ENCODE results near the gene DNASE1L2.
"Not testable (repeated sequence)": the region's sequence is repeated elsewhere in the genome, so short reads cannot be mapped to it uniquely, and the experiment has no call there.

Gene DNASE1L2

GRCh38 chr16:2260250-2260649, 24.0 kb downstream of the DNASE1L2 start:
- peak; percentile 78 for DNase-seq (ENCODE audit: low read depth)
- TF ChIP-seq CTCF (IDR thresholded peaks at IDR 0.05; ENCODE audit: control insufficient read depth, extremely low read depth, insufficient read depth), result no peak
- H3K4me3 ChIP-seq (ENCODE audit: low read depth, low read length), result no peak overlapping the region

- DNase-seq (ENCODE audit: low read depth), result not testable (repeated sequence)
Observed at GRCh38 chr16:2263026-2263425, 26.8 kb downstream of the DNASE1L2 start.

GRCh38 chr16:2266887-2267286, 30.6 kb downstream of the DNASE1L2 start:
- DNase-seq (ENCODE audit: low read depth), result not testable (repeated sequence)
- H3K4me3 ChIP-seq (ENCODE audit: low read depth, low read length), result peak overlapping the region; percentile 90

More at GRCh38 chr16:2263026-2263425, 26.8 kb downstream of the DNASE1L2 start:
- not testable (repeated sequence) for H3K4me3 ChIP-seq (ENCODE audit: low read depth, low read length)

DNA sequence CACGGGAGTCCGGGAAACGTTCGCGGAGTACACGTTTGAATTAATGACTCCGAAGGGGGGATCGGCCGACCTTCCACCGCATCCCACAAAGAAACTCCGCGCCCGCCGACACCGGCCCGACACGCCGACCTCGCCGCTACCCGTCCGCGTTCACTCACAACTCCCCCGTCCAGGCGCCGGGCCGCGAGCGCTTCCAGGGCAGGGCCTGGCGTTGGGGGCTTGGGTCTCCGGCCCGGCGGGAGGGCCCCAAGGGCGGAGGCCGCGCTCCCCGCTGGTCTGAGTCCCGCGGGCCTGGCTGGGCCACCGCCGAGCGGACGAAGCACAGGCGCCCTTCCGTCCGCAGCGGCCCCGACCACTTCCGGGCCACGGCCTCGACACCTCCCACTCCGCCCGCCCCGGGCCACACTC, 31.3 kb downstream of the DNASE1L2 start:
- DNase-seq (ENCODE audit: low read depth), result not testable (repeated sequence)
- H3K4me3 ChIP-seq (ENCODE audit: low read depth, low read length), result peak overlapping the region; percentile 90

DNA sequence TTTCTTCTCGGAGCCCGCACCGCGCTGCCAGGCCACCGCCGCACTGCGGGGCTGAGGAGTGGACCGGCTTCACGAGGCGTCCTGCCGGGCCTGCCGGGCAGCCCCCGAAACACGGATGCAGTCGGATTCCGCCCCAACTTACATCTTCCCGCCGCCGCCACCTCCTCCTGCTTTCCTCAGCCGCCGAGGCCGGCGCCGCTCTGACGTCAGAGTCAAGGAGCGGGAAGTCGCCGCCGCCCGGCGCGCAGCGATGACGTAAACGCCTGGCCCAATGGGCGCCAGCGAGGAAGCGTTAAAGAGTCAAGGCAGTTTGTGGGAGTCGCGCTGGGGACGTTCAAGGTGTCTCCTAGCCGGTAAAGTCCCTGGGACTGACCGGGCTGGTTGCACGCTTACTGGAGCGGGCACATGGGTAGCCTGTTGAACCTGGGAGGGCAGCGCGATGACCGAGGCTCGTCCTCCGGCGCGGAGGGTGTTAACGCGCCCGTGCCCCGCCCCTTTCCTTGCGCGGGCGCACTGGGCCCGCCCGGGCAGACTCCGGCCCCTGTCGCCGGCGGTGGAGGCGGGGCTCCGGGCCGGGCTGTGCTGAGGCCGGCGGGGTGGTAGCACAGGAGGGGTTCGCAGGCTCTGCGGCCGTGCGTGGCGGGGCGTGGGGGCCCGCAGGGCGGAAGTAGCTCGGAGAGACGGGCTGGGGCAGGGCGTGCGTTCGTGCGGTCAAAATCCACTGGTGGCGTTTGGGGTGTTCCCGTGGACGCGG, 31.8 kb downstream of the DNASE1L2 start, which contains the start of gene RNPS1:
Gene RNPS1 (minus strand): TSS at position 214 of the 754 bp plus-strand sequence. CDS start 3,483 bp downstream, outside the sequence.
- peak; percentile 83 for DNase-seq (ENCODE audit: low read depth)
- no peak for TF ChIP-seq CTCF (IDR thresholded peaks at IDR 0.05; ENCODE audit: control insufficient read depth, extremely low read depth, insufficient read depth)
- H3K4me3 ChIP-seq (ENCODE audit: low read depth, low read length), result peak within 1 kb of the TSS; percentile 90

GRCh38 chr16:2270070-2270462, 33.8 kb downstream of the DNASE1L2 start:
- TF ChIP-seq CTCF (IDR thresholded peaks at IDR 0.05; ENCODE audit: control insufficient read depth, extremely low read depth, insufficient read depth), result no peak
- no peak overlapping the region for H3K4me3 ChIP-seq (ENCODE audit: low read depth, low read length)
- no peak for DNase-seq (ENCODE audit: low read depth)

GRCh38 chr16:2270588-2271470, 34.6 kb downstream of the DNASE1L2 start:
- no peak overlapping the region for H3K4me3 ChIP-seq (ENCODE audit: low read depth, low read length)
- DNase-seq (ENCODE audit: low read depth), result no peak
- no peak for TF ChIP-seq CTCF (IDR thresholded peaks at IDR 0.05; ENCODE audit: control insufficient read depth, extremely low read depth, insufficient read depth)

DNA sequence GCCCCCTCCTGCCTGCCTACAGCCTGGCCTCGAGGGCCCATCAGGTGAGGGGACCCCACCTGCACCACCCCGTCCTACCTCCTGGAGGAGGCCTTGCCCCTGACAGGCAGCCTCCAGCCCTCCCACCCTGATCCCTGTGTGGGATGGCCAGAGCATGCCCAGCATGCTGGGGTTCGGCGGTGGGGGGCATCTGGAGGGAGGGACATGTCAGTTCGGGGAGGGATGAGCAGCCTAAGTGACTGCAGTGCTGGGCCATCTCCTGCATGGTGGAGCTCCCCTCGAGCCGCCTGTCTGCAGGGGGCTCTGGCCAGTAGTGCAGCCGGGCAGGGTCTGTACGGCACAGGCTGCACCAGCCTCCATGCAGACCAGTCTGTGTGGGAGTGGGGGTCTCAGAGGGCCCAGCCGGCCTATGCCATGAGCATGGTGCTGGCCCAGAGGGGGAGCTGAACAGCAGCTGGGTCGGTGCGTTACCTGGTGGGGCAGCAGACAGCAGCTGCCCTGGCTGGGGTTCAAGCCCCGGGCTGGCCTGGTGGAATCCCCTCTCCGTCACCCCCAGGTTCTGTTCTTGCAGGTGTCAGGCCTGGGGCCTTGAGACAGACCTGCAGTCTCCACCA, 35.7 kb downstream of the DNASE1L2 start:
- H3K4me3 ChIP-seq (ENCODE audit: low read depth, low read length), result no peak overlapping the region
- DNase-seq (ENCODE audit: low read depth), result no peak
- no peak for TF ChIP-seq CTCF (IDR thresholded peaks at IDR 0.05; ENCODE audit: control insufficient read depth, extremely low read depth, insufficient read depth)
